ENCODE measurements around the gene ARNT2.

The ARNT2 gene

GRCh38 chr15:80549654-80550053 lies 145.5 kb downstream of the ARNT2 start:
- no peaks in the 10 kb centered on the region for H3K4me1 Mint-ChIP-seq
- peaks cover 0 to 5% of the 10 kb centered on the region in 2 donors for H3K9me3 Mint-ChIP-seq
- H3K27me3 Mint-ChIP-seq = peaks cover 29% of the 10 kb centered on the region
- ATAC-seq (no peak), DNase-seq (no peak)
- no peak overlapping the region for H3K27ac Mint-ChIP-seq
- H3K4me3 Mint-ChIP-seq = no peak overlapping the region

- Mint-ChIP-seq H3K4me1 (no peaks in the 10 kb centered on the region), H3K27ac (no peak overlapping the region), H3K27me3 (peaks cover 28% of the 10 kb centered on the region), H3K4me3 (no peak overlapping the region), H3K9me3 (peaks cover 0 to 1% of the 10 kb centered on the region in 2 donors)
- no peak for DNase-seq
- peak; percentile 69 for ATAC-seq
Measured at GRCh38 chr15:80550219-80550907, 146.2 kb downstream of the ARNT2 start.

- Mint-ChIP-seq H3K27ac (no peak overlapping the region), H3K27me3 (peaks cover 27% of the 10 kb centered on the region), H3K4me1 (no peaks in the 10 kb centered on the region), H3K4me3 (no peak overlapping the region), H3K9me3 (no peaks in the 10 kb centered on the region)
- no peak for DNase-seq
- ATAC-seq = no peak
Measured at GRCh38 chr15:80550908-80551260, 146.7 kb downstream of the ARNT2 start.

- DNase-seq (no peak), ATAC-seq (no peak)
- Mint-ChIP-seq H3K9me3 (no peaks in the 10 kb centered on the region), H3K4me3 (no peak overlapping the region), H3K4me1 (no peaks in the 10 kb centered on the region), H3K27ac (no peak overlapping the region), H3K27me3 (peaks cover 23% of the 10 kb centered on the region)
Measured at GRCh38 chr15:80551348-80551747, 147.2 kb downstream of the ARNT2 start.

- H3K9me3 Mint-ChIP-seq = no peaks in the 10 kb centered on the region
- DNase-seq (no peak), ATAC-seq (no peak)
- H3K4me3 Mint-ChIP-seq = no peak overlapping the region
- peaks cover 21% of the 10 kb centered on the region for H3K27me3 Mint-ChIP-seq
- H3K27ac Mint-ChIP-seq = no peak overlapping the region
- no peaks in the 10 kb centered on the region for H3K4me1 Mint-ChIP-seq
Measured at GRCh38 chr15:80554560-80554959, 150.4 kb downstream of the ARNT2 start.

GRCh38 chr15:80556694-80557367 lies 152.6 kb downstream of the ARNT2 start:
- ATAC-seq = no peak
- Mint-ChIP-seq H3K9me3 (no peaks in the 10 kb centered on the region), H3K27ac (no peak overlapping the region), H3K4me1 (no peaks in the 10 kb centered on the region), H3K27me3 (peaks cover 19% of the 10 kb centered on the region), H3K4me3 (no peak overlapping the region)
- DNase-seq = no peak

GRCh38 chr15:80557441-80558234 lies 153.5 kb downstream of the ARNT2 start:
- H3K4me3 Mint-ChIP-seq = no peak overlapping the region
- H3K9me3 Mint-ChIP-seq = no peaks in the 10 kb centered on the region
- H3K27ac Mint-ChIP-seq = peak overlapping the region in 1 of 2 donors; percentile 22
- no peak for ATAC-seq
- no peaks in the 10 kb centered on the region for H3K4me1 Mint-ChIP-seq
- peaks cover 19% of the 10 kb centered on the region for H3K27me3 Mint-ChIP-seq
- DNase-seq = no peak

GRCh38 chr15:80558631-80559319 lies 154.6 kb downstream of the ARNT2 start:
- Mint-ChIP-seq H3K4me3 (no peak overlapping the region), H3K27ac (no peak overlapping the region), H3K27me3 (peaks cover 29% of the 10 kb centered on the region), H3K9me3 (no peaks in the 10 kb centered on the region), H3K4me1 (no peaks in the 10 kb centered on the region)
- DNase-seq (no peak), ATAC-seq (no peak)

- DNase-seq (no peak), ATAC-seq (no peak)
- H3K9me3 Mint-ChIP-seq = no peaks in the 10 kb centered on the region
- H3K27ac Mint-ChIP-seq = no peak overlapping the region
- no peaks in the 10 kb centered on the region for H3K4me1 Mint-ChIP-seq
- peaks cover 30% of the 10 kb centered on the region for H3K27me3 Mint-ChIP-seq
- H3K4me3 Mint-ChIP-seq = no peak overlapping the region
Measured at GRCh38 chr15:80559320-80559693, 155.1 kb downstream of the ARNT2 start.

GRCh38 chr15:80559761-80560160 lies 155.6 kb downstream of the ARNT2 start:
- peaks cover 29% of the 10 kb centered on the region for H3K27me3 Mint-ChIP-seq
- no peaks in the 10 kb centered on the region for H3K4me1 Mint-ChIP-seq
- DNase-seq (no peak), ATAC-seq (no peak)
- H3K9me3 Mint-ChIP-seq = no peaks in the 10 kb centered on the region
- no peak overlapping the region for H3K27ac Mint-ChIP-seq
- no peak overlapping the region for H3K4me3 Mint-ChIP-seq

GRCh38 chr15:80560601-80561400 lies 156.6 kb downstream of the ARNT2 start:
- peaks cover 25% of the 10 kb centered on the region for H3K27me3 Mint-ChIP-seq
- H3K9me3 Mint-ChIP-seq = no peaks in the 10 kb centered on the region
- ATAC-seq = no peak
- no peaks in the 10 kb centered on the region for H3K4me1 Mint-ChIP-seq
- no peak overlapping the region for H3K4me3 Mint-ChIP-seq
- DNase-seq = no peak
- H3K27ac Mint-ChIP-seq = peak overlapping the region in 1 of 2 donors; percentile 37

- no peak overlapping the region for H3K4me3 Mint-ChIP-seq
- H3K27me3 Mint-ChIP-seq = peaks cover 32% of the 10 kb centered on the region
- no peaks in the 10 kb centered on the region for H3K9me3 Mint-ChIP-seq
- H3K27ac Mint-ChIP-seq = no peak overlapping the region
- no peak for DNase-seq
- H3K4me1 Mint-ChIP-seq = no peaks in the 10 kb centered on the region
- no peak for ATAC-seq
Measured at GRCh38 chr15:80561500-80561899, 157.3 kb downstream of the ARNT2 start.

- ATAC-seq (no peak), DNase-seq (no peak)
- H3K4me1 Mint-ChIP-seq = no peaks in the 10 kb centered on the region
- no peak overlapping the region for H3K4me3 Mint-ChIP-seq
- H3K27ac Mint-ChIP-seq = no peak overlapping the region
- peaks cover 38% of the 10 kb centered on the region for H3K27me3 Mint-ChIP-seq
- H3K9me3 Mint-ChIP-seq = no peaks in the 10 kb centered on the region
Measured at GRCh38 chr15:80562033-80562432, 157.9 kb downstream of the ARNT2 start.

- H3K4me3 Mint-ChIP-seq = no peak overlapping the region
Measured at GRCh38 chr15:80562846-80563245, 158.7 kb downstream of the ARNT2 start.

GRCh38 chr15:80563372-80563997 lies 159.3 kb downstream of the ARNT2 start:
- DNase-seq (no peak), ATAC-seq (no peak)
- Mint-ChIP-seq H3K27ac (no peak overlapping the region), H3K27me3 (peaks cover 32% of the 10 kb centered on the region), H3K9me3 (no peaks in the 10 kb centered on the region), H3K4me1 (no peaks in the 10 kb centered on the region), H3K4me3 (no peak overlapping the region)

More at GRCh38 chr15:80562846-80563245, 158.7 kb downstream of the ARNT2 start:
- Mint-ChIP-seq H3K4me1 (no peaks in the 10 kb centered on the region), H3K9me3 (no peaks in the 10 kb centered on the region), H3K27me3 (peaks cover 33% of the 10 kb centered on the region), H3K27ac (no peak overlapping the region)
- ATAC-seq (no peak), DNase-seq (no peak)

All from stimulated activated naive CD8-positive, alpha-beta T cell treated with anti-CD3 and anti-CD28 coated beads, Interleukin-15, amount 100 ng/mL, for 72 hours (primary cell).